DMS 273 (cell line): ENCODE results near the gene STK17A.
A peak's percentile ranks its signal among the peaks of the same experiment; 100 is the strongest.

Source experiments
- DNase-seq: peaks from one replicate; lab custom pipeline; 2025; ENCODE audit not compliant: unreplicated experiment; lab: John Stamatoyannopoulos, UW

STK17A gene

GRCh38 chr7:43582503-43583423 lies at the start of gene STK17A:
TSS of gene STK17A (plus strand) at chr7:43583108. CDS start at chr7:43583244, 136 bp downstream.
- peak; percentile 98 for DNase-seq

GRCh38 chr7:43533801-43534479 lies 49.0 kb upstream of the STK17A start:
- DNase-seq, result no peak

GRCh38 chr7:43535031-43535451 lies 47.9 kb upstream of the STK17A start:
- DNase-seq, result peak; percentile 16

GRCh38 chr7:43535810-43536585 lies 46.9 kb upstream of the STK17A start:
- DNase-seq, result no peak

GRCh38 chr7:43536773-43537172 lies 46.1 kb upstream of the STK17A start:
- no peak for DNase-seq

GRCh38 chr7:43537765-43538403 lies 45.0 kb upstream of the STK17A start:
- DNase-seq, result no peak

- DNase-seq, result no peak
These were observed 44.5 kb upstream of the STK17A start for GRCh38 chr7:43538404-43538771.

- DNase-seq, result no peak
These were observed 42.4 kb upstream of the STK17A start for GRCh38 chr7:43540471-43540870.

GRCh38 chr7:43542716-43543115 lies 40.2 kb upstream of the STK17A start:
- DNase-seq, result no peak

- no peak for DNase-seq
These were observed 36.7 kb upstream of the STK17A start for GRCh38 chr7:43546231-43546630.

GRCh38 chr7:43550427-43550826 lies 32.5 kb upstream of the STK17A start:
- DNase-seq, result no peak

GRCh38 chr7:43552122-43552521 lies 30.8 kb upstream of the STK17A start:
- DNase-seq, result no peak

- DNase-seq, result no peak
These were observed 28.9 kb upstream of the STK17A start for GRCh38 chr7:43553999-43554398.

GRCh38 chr7:43554423-43554822 lies 28.5 kb upstream of the STK17A start:
- DNase-seq, result no peak

GRCh38 chr7:43557831-43558495 lies 24.9 kb upstream of the STK17A start:
- no peak for DNase-seq

GRCh38 chr7:43559171-43559945 lies 23.6 kb upstream of the STK17A start:
- DNase-seq, result no peak

GRCh38 chr7:43559946-43560335 lies 23.0 kb upstream of the STK17A start:
- no peak for DNase-seq

GRCh38 chr7:43560742-43561330 lies 22.1 kb upstream of the STK17A start:
- no peak for DNase-seq

GRCh38 chr7:43562383-43562782 lies 20.5 kb upstream of the STK17A start:
- DNase-seq, result no peak
